HG03103 (cell line): ENCODE measurements around the gene NKTR.
"Not testable (repeated sequence)": the region's sequence is repeated elsewhere in the genome, so short reads cannot be mapped to it uniquely, and the experiment has no call there.

ENCODE experiments used
- ATAC-seq: cut with Tn5 transposase; IDR thresholded peaks from one replicate; pipeline ENCODE4 v1.9.1; 2021; ENCODE audit warnings: low read depth; ENCODE audit not compliant: unreplicated experiment

NKTR gene

DNA sequence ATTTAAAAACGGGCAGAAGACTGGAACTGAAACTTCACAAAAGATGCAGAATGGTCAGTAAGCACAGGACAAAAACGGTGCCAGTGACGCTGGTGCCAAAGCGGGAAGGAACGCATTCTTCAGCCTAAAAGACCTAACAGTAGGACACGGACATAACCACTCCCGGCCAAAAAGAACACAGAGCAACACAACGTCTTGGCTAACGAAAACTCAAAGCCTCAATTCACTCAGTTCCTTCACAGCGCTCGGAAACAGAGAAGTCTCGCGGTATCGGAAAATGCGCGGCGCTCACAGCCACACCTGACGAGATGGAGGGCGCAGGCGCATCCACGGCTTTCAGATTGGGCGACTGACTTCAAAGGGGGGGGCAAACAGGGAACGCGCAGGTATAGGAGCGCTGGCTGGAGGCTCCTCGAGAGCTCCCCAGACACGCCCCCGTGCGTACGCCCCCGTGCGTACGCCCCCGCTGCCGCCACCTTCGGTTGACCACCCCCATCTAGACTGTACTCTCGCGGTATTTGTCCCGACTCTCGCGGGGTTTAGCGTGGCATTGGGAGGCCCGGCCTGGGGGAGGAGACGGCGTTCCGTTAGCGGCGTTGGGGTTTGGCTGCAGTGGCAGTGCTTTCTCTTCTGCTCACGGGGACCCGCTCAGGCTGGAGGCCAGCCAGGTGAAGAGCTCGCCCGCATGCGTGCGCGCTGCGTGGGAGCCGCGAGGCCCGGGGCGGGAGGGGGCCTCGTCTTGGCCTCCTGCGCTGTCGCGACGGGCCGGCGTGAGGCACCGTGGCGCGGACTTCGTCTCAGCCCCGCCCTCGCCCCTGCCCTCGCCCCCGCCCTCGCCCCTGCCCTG, at the start of gene NKTR:
TSS of gene NKTR (plus strand) at position 576 of the 847 bp plus-strand sequence. CDS start 321 bp downstream, outside the sequence.
- ATAC-seq = peak; percentile 76

DNA sequence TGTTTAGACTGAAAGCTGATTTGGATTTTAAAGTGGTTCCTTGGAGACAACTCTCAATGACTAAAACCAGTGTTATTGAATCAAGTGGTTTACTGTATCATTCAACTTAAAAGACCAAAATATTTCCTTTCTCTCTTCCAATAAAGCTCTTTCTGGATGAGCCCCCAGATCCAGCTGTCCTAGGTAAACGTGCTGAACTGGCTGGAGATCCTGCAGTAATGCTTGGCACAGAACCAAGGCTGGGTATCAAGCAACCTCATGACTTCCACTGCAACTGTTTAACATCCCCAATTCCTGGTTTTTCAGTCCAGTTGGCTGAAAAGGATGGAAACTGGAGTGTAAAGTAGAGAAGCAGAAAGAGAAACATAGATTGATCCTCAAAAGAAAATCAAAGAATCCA, 47.7 kb upstream of the NKTR start:
- ATAC-seq = no peak

DNA sequence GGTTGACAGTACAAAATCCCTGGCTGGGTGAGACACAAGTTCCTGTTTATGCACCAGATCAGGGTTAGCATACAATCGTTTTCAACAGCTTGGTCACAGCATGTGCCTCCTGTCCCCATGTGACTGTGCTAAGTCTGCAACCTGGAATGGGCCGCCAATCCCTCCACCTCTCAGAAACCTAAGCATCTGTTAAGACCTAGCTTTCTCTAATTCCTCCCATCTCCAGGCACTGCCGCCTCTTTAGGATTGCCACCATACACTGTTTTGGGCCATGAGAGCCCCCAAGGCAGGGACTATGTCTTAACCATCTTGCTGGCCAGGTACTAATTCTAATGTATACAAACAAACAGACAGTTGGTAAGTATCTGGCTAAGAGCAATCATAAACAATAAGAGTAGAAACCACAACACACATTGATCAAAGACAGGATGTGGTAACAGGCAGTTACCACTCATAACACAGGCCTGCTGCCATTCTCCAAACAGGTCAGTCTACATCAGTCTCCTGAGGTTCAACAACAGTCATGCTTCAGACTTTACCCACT, 44.3 kb upstream of the NKTR start:
- peak; percentile 73 for ATAC-seq

DNA sequence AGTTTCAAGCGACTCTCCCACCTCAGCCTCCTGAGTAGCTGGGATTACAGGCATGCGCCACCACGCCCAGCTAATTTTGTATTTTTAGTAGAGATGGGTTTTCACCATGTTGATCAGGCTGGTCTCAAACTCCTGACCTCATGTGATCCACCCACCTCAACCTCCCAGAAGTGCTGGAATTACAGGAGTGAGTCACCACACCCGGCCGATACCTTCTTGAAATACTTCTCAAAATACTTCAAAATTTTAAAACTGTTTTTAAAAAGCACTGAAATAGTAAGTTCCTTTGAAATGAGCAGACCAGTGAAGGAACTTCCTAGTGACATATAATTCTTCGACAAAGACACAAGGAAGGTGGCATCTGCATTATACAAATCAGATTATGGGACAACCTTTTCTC, 43.7 kb upstream of the NKTR start:
- ATAC-seq = not testable (repeated sequence)

DNA sequence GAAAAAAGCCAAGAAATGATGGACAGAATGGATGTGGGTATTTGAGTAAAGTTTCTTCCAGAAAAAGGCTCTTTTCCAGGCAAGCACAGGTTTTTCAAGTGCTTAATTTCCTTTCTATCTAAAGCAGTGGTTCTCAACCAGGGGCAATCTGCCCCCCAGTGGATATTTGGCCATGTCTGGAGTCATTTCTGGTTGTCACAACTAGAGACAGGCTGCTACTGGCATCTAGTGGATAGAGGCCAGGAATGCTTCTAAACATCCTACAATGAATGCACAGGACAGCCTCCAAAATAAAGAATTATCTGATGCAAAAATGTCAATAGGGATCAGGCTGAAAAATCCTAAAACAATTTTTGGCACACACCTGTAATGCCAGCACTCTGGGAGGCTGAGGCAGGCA, 42.6 kb upstream of the NKTR start:
- ATAC-seq = no peak

DNA sequence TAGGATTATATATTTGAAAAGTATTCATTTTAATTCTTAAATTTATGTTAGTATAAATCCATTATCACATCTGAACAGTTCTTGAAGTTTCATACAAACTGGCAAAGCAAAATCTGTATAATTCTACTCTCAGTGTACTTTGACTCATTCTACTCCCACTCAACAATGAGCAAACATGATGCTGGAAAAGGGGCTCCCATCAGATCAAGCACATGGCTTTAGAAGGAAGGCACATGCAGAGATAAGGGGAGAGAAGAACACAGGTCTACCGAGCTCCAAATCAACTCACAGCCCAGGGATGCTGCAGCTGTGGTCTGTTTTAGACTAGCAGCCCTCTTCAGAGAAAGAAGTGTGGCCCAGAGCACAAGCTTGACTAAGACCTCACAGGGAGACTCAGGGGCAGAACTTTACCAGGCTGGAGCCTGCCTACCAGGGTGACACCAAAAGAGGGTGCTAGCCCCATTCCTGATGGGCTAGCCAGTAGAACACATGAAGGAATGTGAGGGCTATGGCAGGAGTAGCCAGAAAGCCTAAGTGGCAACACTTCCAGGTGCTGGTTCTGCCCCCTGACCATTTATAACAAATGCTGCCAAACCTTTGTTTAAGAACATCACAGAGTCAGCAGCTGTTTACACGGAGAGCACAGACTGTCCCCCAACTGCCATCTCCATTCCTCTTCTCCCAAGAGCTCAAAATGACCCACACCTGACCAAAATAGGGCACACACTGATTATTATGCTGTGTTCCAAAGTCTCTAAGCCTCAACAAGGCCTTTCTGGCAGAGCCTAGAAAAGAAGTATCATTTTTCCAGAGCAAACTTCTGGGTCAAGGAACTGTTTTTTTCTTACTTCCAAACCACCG, 38.2 kb upstream of the NKTR start:
- ATAC-seq = no peak

DNA sequence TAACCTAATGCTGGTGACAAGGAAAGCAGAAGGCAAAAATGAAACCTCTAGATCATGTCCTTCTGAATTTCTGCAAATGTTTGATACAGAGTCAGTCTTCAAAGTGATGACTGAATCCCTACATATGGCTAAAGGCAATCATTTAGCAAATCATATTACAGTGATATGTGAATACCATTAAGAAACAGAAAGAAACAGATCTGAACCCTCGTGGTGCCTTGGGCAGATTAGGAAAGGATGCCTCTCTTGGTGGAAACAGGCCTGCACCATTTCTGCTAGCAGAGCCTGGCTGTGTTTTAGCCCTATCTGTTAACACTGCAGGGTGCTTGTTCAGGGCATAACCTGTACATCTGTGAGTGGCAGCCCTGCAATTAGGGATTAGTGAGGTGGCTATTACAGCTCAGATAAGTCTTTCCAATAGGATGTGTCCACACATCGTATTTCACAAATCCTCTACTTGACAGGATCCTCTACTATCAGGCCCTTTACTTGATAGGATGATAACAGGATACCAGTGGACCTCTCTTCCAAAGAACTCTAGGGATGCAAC, 30.8 kb upstream of the NKTR start:
- no peak for ATAC-seq

DNA sequence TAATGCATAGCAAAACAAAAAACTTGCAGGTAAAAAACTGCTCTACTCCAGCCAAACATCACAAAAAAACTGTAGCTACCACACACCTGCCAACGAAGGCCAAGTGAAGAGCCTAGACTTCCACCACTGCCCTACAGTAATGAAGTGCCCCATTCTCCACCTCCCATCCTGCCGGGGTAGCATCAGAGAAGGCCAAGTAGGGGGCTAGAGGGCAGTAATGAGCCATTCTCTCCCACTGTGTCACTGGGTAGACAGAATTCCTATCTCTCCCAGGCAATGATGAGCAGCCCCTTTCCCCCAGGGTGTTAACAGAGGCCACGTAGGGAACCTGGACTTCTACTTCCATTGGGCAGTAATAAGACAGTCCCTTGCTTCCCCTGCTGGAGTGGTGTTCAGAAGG, 28.2 kb upstream of the NKTR start:
- ATAC-seq = no peak

DNA sequence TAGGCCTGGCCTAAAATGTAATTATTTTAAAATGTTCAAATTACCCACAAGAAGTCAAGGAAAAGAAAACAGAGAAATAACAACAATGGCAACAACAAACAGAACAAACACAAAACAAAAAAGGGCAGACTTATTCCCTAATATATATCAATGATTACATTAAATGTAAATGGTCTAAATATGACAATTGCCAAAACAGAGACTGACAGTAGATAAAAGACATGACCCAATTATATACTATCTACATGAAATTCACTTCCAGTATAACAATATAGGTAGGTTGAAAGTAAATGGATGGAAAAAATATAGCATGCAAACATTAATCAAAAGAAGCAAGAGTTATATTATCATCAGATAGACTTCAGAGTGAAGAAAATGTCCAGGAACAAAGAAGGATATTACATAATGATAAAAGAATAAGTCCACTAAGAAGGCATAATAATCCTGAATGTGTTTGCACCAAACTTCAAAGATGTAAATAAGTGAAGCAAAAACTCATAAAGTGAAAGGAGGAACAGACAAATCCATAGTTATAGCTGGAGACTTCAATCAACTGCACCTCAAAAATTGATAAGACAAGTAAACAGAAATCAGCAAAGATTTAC, 25.2 kb upstream of the NKTR start:
- no peak for ATAC-seq

DNA sequence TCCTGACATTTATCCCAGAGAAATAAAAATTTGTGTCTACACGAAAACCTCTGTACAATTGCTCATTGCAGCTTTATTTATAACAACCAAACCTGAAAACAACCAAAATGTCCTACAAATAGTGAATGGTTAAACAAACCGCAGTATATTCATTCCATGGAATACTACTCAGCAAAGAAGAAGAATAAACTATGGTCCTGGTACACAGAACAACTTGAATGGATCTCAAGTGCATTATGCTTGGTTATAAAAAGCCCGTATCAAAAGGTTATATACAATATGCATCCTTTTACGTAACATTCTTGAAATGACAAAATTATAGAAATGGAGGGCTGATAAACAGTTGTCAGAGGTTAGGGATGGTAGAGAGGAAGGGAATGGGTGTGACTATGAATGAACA, 22.4 kb upstream of the NKTR start:
- ATAC-seq = no peak

DNA sequence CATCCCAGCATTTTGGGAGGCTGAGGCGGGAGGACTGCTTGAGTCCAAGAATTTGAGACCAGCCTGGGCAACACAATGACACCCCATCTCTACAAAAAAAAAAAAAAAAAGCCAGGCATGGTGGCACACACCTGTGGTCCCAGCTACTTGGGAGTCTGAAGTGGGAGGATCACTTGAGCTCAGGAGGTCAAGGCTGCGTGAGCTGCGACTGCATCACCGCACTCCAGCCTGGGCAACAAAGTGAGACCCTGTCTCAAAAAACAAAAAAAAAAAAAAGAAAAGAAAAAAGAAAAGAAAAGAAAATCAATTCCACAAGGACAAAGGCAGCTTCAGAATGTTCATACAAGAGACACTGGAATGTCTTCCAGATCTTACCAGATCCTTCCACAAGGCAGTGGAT, 21.1 kb upstream of the NKTR start:
- not testable (repeated sequence) for ATAC-seq

DNA sequence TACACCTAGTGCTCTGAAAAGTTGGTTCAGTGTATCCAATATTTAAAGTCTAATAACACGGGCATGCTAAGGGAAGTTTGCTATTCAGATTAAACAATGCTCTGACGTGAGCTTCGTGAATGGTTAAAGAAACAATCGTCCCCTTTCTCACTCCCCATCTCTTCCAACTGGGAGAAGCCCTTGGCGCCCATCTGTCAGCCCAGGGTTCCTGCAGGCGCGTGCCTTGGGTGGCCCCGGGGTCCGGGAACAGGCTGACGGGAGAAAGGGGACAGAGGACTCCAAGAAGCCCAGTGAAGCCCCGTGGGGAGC, 19.1 kb upstream of the NKTR start:
- ATAC-seq = no peak

DNA sequence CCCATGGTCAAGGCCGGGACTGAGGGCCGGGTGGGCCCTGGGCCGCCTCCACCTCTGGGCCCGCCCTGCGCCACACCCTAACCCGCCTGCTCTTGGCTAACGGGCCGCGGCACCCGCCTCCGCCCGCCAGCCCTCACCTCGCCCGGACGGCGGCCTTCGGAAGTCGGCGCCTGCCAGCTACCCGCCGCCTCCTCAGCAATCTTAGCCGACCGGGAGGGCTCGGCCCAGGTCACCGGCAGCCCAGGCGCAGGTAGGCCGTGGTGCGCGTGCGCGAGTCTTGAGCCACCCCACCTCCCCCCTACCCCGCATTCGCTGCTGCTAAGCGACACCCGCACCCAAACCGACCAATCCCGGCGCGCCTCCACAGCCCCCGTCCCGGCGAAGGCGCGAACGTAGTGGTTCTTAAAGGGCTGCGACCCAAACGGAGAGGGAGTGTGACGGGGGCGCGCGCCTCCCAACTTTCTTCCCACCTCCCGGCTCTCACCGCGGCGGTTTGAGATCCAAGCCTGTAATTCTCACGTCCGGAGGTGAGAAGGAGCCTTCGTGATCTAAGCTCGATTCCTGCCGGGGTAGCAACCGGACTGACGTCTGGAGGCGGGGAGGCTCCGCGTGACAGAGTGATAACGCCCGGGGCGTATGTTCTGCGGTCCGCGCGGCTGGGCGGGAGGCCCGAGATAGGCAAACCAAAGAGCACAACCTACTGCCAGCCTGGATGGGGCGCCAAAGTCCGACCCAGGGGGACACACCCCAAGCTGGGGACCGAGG, 18.6 kb upstream of the NKTR start, which contains the start of gene SEC22C:
TSS of gene SEC22C (minus strand) at position 259 of the 765 bp plus-strand sequence. CDS start 12,921 bp downstream, outside the sequence.
- ATAC-seq = peak; percentile 91

DNA sequence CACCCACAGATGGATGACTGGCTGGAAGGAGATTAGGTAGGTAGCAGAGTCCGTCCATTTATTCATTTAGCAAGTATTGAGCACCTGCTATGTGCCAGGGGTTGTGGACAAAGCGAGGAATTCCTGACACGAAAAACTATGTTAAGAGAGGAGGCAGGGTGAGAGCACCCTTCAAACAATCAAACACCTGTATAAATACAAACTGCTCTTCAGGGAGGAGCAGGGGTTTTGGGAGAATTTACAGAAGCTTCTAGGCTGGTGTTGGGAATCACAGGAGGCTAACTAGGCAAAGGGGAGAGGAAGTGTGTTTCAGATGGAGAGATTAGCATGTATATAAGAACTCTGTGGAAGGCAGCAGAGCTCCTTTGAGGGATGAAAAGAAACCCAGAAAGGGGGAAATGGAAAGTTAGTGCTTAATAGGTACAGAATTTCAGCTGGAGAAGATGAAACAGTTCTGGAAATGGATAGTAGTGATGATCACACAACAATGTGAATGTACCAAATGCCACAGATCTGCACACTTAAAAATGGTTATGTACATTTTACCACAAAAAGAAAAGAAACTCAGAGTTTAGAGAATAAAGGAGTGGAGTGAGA, 17.9 kb upstream of the NKTR start:
- no peak for ATAC-seq

DNA sequence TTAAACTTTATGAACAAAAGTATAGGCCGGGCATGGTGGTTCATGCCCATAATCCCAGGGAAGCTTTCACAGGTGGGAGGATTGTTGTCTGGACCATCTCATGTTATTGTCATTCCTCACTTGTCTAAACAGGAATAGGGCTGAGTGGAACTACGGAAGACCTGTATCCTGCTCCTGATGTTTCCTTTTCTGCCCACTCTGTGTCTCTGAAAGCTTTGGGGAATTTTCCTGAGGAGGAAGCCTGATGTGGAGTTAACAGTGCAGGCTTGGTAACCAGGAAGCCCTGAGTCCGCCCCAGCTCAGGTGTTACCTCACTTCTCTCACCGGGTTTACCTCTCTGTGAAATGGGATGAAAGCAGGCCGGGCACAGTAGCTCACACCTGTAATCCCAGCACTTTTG, 11.9 kb upstream of the NKTR start:
- no peak for ATAC-seq

DNA sequence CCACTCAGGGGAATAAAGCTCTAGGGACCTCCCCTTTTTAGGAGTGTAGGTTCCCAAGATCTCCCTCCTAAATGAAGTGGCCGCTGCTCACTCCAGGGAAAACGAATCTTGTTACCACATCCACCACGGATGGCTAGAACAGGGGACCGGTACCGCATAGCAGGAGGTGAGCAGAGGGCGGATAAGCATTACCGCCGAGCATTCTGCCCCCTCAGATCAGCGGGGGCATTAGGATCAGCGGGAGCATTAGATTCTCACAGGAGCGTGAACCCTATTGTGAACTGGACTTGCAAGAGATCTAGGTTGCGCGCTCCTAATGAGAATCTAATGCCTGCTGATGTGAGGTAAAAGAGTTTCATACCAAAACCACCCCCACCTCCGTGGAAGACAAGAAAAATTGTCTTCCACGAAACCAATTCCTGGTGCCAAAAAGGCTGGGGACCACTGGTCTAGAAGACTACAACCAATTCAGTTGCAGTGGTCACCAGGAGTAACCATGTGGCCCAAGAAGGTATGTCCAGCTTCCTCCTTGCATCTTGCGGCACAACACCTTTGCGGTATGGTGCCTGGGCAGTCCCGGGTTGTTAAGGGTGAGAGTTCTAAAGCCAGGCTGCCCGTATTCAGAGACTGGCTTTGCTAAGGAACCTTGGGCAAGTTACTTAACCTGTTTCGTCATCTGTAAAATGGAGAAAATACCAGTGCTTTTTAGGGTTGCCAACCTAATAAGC, 10.9 kb upstream of the NKTR start:
- ATAC-seq = no peak

DNA sequence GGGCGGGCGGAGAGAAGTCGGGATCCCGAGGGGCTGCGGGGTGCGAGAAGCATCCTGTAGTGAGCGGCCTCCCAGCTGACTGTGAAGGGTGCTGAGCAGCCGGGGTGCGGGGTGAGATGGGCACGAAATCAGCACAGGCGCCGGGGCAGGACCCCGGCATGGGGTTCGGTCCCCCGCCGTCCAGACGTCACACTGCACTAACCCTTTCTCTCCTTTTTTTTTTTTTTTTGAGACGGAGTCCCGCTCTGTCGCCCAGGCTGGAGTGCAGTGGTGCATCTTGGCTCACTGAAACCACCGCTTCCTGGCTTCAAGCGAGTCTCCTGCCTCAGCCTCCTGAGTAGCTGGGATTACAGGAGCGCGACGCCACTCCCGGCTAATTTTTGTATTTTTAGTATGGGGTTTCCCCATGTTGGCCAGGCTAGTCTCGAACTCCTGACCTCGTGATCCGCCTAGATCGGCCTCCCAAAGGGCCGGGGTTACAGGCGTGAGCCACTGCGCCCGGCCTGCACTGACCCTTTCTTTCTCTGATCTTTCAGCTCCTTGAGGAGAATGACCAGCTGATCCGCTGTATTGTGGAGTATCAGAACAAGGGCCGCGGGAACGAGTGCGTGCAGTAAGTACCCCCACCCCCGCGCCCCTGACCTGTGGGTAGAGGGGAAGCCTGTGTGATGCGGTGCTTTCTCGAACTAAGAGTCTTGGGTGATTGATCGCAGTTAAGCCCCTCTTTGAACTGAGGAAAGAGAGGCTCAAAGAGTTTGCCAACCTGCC, 9.3 kb upstream of the NKTR start:
- no peak for ATAC-seq

DNA sequence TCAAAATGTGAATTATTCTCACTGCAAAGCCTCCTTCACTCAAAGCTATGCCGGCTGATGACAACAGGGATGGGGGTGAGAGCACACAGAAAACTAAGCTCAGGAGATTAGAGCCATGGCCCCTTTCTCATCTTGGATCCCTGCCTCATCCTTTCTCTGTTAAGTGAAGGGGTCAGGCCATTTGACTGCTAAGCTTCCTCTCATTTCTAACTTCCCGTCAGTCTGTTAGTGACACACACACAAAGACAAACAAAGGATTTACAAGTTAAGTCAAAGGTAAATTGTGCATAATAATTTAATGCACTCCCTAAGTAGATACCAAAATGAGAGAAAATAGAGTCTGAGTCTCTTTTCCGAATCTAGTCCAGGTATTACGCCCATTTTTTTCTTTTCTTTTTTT, 8.7 kb upstream of the NKTR start:
- ATAC-seq = no peak
